ENCODE results near the gene MAPK1.

GRCh38 chr22:21725956-21726649 is 141.3 kb downstream of the MAPK1 start:
- TF ChIP-seq EZH2phosphoT487 (IDR thresholded peaks at IDR 0.05; ENCODE audit: insufficient read depth, low read depth) (no peak), EZH2 (IDR thresholded peaks at IDR 0.05; ENCODE audit: insufficient read depth, poor library complexity, severe bottlenecking) (no peak)
